ENCODE data around the gene SMIM21.

DNA sequence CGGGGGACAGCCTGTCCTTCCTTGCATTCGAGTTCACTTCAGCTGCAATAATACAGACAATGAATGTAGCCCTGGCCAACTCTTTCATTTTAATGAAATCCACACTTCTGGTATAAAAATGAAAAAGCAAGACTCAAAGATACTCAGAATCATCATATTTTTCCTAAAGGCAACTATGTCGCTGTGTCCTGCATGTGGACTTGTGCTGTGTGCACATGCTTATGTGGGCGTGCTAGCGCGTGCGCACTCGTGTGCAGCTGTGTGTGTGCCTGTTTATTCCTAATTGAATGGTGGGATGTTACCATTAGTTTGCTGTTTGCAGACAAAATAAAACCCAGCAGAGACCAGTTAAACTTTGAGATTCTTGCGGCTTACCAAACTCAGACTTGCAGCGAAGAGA lies 49.6 kb downstream of the SMIM21 start:
- TF ChIP-seq POLR2A (IDR thresholded peaks at IDR 0.05): no peak
- TF ChIP-seq, protein P1, sequence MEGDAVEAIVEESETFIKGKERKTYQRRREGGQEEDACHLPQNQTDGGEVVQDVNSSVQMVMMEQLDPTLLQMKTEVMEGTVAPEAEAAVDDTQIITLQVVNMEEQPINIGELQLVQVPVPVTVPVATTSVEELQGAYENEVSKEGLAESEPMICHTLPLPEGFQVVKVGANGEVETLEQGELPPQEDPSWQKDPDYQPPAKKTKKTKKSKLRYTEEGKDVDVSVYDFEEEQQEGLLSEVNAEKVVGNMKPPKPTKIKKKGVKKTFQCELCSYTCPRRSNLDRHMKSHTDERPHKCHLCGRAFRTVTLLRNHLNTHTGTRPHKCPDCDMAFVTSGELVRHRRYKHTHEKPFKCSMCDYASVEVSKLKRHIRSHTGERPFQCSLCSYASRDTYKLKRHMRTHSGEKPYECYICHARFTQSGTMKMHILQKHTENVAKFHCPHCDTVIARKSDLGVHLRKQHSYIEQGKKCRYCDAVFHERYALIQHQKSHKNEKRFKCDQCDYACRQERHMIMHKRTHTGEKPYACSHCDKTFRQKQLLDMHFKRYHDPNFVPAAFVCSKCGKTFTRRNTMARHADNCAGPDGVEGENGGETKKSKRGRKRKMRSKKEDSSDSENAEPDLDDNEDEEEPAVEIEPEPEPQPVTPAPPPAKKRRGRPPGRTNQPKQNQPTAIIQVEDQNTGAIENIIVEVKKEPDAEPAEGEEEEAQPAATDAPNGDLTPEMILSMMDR (IDR thresholded peaks at IDR 0.05): no peak
